Measurements from ENCODE around the gene BPIFB2.

BPIFB2 gene

GRCh38 chr20:32997431-32997830 lies 10.1 kb upstream of the BPIFB2 start:
- TF ChIP-seq, protein P1, sequence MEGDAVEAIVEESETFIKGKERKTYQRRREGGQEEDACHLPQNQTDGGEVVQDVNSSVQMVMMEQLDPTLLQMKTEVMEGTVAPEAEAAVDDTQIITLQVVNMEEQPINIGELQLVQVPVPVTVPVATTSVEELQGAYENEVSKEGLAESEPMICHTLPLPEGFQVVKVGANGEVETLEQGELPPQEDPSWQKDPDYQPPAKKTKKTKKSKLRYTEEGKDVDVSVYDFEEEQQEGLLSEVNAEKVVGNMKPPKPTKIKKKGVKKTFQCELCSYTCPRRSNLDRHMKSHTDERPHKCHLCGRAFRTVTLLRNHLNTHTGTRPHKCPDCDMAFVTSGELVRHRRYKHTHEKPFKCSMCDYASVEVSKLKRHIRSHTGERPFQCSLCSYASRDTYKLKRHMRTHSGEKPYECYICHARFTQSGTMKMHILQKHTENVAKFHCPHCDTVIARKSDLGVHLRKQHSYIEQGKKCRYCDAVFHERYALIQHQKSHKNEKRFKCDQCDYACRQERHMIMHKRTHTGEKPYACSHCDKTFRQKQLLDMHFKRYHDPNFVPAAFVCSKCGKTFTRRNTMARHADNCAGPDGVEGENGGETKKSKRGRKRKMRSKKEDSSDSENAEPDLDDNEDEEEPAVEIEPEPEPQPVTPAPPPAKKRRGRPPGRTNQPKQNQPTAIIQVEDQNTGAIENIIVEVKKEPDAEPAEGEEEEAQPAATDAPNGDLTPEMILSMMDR (IDR thresholded peaks at IDR 0.05), result no peak
- H3K4me3 ChIP-seq, result no peak overlapping the region
- no peak for DNase-seq (ENCODE audit: low spot score)

GRCh38 chr20:32999603-33000250 lies 7.8 kb upstream of the BPIFB2 start:
- H3K27ac ChIP-seq, result no peak overlapping the region
- TF ChIP-seq, protein P1 (IDR thresholded peaks at IDR 0.05), result no peak
- H3K4me3 ChIP-seq, result no peak overlapping the region
- no peak for DNase-seq (ENCODE audit: low spot score)

More at GRCh38 chr20:32997431-32997830, 10.1 kb upstream of the BPIFB2 start:
- H3K27ac ChIP-seq, result no peak overlapping the region

- Histone ChIP-seq H3K27ac (no peak overlapping the region), H3K4me3 (no peak overlapping the region)
- TF ChIP-seq, protein P1 (IDR thresholded peaks at IDR 0.05), result no peak
- DNase-seq (ENCODE audit: low spot score), result no peak
Observed at GRCh38 chr20:33000802-33001466, 6.6 kb upstream of the BPIFB2 start.

GRCh38 chr20:33002087-33002808 lies 5.3 kb upstream of the BPIFB2 start:
- Histone ChIP-seq H3K27ac (no peak overlapping the region), H3K4me3 (no peak overlapping the region)
- DNase-seq (ENCODE audit: low spot score), result no peak
- TF ChIP-seq, protein P1 (IDR thresholded peaks at IDR 0.05), result no peak

- DNase-seq (ENCODE audit: low spot score), result no peak
- H3K27ac ChIP-seq, result no peak within 1 kb of the TSS
- no peak within 1 kb of the TSS for H3K4me3 ChIP-seq
- TF ChIP-seq, protein P1 (IDR thresholded peaks at IDR 0.05), result no peak
Observed at GRCh38 chr20:33004141-33004751, 3.3 kb upstream of the BPIFB2 start, which contains the start of gene SUN5. SUN5 (minus strand) TSS chr20:33004433; CDS start chr20:33004340, 93 bp downstream.

DNA sequence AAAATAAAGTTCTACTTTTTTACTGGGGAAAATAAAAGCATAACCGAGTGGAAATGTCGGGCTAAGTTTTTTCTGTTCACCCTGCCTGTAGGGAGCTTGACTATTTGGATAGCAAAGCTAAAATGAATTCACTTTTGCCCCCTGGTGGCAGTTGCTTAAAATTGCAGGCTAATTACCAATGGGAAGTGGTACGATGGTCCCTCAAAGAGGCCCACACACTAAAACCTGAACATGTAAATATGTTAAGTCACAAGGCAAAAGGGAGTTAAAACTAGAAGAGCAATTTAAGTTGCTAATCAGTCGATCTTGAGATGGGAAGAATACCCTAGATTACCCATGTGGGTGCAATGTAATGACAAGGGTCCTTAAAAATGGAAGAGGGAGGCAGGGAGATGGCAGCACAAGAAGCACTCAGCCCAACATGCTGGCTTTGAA lies 2.4 kb upstream of the BPIFB2 start:
- TF ChIP-seq, protein P1 (IDR thresholded peaks at IDR 0.05), result no peak
- Histone ChIP-seq H3K27ac (no peak overlapping the region), H3K4me3 (no peak overlapping the region)
- DNase-seq (ENCODE audit: low spot score), result no peak

Measured in coronary artery (tissue), 2 donors.